Transverse colon (tissue), 3 donors: Measurements from ENCODE around the gene SCAPER.

Source experiments
- POLR2A ChIP-seq: fragments of 450-650 bp; IDR thresholded peaks from one replicate; pipeline ENCODE4 v1.6.1; 2016; ENCODE audit warnings: antibody characterized with exemption, mild to moderate bottlenecking, moderate library complexity
- TF ChIP-seq, protein P1 (sequence below), 5 experiments: fragments of 200-600 bp in 3 of 5; fragments of 450-650 bp in 2 of 5; sonication (generic) in 3 of 5; IDR thresholded peaks; 1 replicate in 2 of 5; 2 replicates in 3 of 5; pipeline ENCODE4 v1.5.1; 2016 to 2017; ENCODE audit warnings: antibody characterized with exemption in 5 of 5, inconsistent platforms in 3 of 5, mild to moderate bottlenecking in 2 of 5, moderate library complexity in 1 of 5

DNA sequence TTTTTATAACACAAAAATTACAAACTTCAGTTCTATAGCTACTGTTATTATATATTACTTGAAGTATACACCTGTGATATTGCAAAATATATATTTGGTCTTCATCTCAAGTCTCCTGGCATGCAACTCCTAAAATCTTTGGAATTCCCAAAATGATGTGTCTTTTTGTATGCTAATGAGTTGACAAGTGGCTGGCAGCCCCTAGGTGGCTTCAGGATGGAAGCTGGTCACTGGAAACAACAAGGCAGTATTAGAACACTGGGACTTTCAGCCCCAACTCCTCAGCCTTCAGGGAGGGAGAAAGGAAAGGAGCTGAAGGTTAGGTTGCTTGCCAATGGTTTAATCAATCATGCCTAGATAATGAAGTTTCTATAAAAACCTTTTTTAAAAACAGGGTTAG, 112.0 kb downstream of the SCAPER start:
- TF ChIP-seq POLR2A: no peak
- TF ChIP-seq, protein P1, sequence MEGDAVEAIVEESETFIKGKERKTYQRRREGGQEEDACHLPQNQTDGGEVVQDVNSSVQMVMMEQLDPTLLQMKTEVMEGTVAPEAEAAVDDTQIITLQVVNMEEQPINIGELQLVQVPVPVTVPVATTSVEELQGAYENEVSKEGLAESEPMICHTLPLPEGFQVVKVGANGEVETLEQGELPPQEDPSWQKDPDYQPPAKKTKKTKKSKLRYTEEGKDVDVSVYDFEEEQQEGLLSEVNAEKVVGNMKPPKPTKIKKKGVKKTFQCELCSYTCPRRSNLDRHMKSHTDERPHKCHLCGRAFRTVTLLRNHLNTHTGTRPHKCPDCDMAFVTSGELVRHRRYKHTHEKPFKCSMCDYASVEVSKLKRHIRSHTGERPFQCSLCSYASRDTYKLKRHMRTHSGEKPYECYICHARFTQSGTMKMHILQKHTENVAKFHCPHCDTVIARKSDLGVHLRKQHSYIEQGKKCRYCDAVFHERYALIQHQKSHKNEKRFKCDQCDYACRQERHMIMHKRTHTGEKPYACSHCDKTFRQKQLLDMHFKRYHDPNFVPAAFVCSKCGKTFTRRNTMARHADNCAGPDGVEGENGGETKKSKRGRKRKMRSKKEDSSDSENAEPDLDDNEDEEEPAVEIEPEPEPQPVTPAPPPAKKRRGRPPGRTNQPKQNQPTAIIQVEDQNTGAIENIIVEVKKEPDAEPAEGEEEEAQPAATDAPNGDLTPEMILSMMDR (IDR thresholded peaks at IDR 0.05): no peak
